SK-N-MC (cell line): ENCODE measurements around the gene PEAK1.
A peak's percentile ranks its signal among the peaks of the same experiment; 100 is the strongest.

Source experiments
- DNase-seq: peaks from one replicate; pipeline ENCODE4 v3.0.0-alpha.2; 2011; ENCODE audit warnings: low read depth, low spot score
- H3K27ac ChIP-seq: fragments of 200-600 bp; sonication (generic); 2 replicates; pipeline ENCODE4 v1.5.1; 2016; ENCODE audit warnings: mixed run types
- H3K36me3 ChIP-seq: fragments of 200-600 bp; sonication (generic); 2 replicates; pipeline ENCODE4 v1.6.1; 2017; ENCODE audit warnings: antibody characterized with exemption, low read length, mixed read lengths; ENCODE audit not compliant: insufficient read depth
- H3K4me3 ChIP-seq: fragments of 200-600 bp; sonication (generic); 2 replicates; pipeline ENCODE4 v1.5.1; 2016
- H3K9ac ChIP-seq: fragments of 200-600 bp; sonication (generic); 2 replicates; pipeline ENCODE4 v1.8.0; 2017; ENCODE audit warnings: mixed run types, mixed read lengths; ENCODE audit not compliant: insufficient read length
- H3K9me3 ChIP-seq: fragments of 200-600 bp; sonication (generic); 2 replicates; pipeline ENCODE4 v1.6.1; 2017; ENCODE audit warnings: low read depth, mild to moderate bottlenecking, antibody characterized with exemption, low read length, moderate library complexity, mixed read lengths
- EZH2 ChIP-seq: fragments of 200-600 bp; sonication (generic); IDR thresholded peaks from one replicate; pipeline ENCODE4 v1.6.1; 2017; ENCODE audit warnings: antibody characterized with exemption
- FOXP2 ChIP-seq: optimal IDR thresholded peaks from 2 replicates; pipeline ENCODE3; 2011; ENCODE audit warnings: mild to moderate bottlenecking, moderate library complexity; ENCODE audit not compliant: insufficient read depth; ENCODE audit errors: extremely low read length, control extremely low read depth
- POLR2AphosphoS5 ChIP-seq: IDR thresholded peaks from 2 replicates; pipeline ENCODE4 v1.6.1; 2012; ENCODE audit warnings: mild to moderate bottlenecking, low read depth, low read length, borderline replicate concordance

PEAK1 gene

GRCh38 chr15:77371850-77372563, 47.9 kb downstream of the PEAK1 start:
- Histone ChIP-seq H3K9me3 (no peaks in the 10 kb centered on the region), H3K27ac (no peak overlapping the region), H3K4me3 (no peak overlapping the region), H3K9ac (no peak overlapping the region), H3K36me3 (no peaks in the 10 kb centered on the region)
- TF ChIP-seq POLR2AphosphoS5 (no peak), FOXP2 (no peak), EZH2 (no peak)
- DNase-seq = no peak

- H3K27ac ChIP-seq = no peak overlapping the region
- H3K36me3 ChIP-seq = no peaks in the 10 kb centered on the region
- no peak overlapping the region for H3K9ac ChIP-seq
- TF ChIP-seq FOXP2 (no peak), EZH2 (no peak), POLR2AphosphoS5 (no peak)
- no peaks in the 10 kb centered on the region for H3K9me3 ChIP-seq
- no peak for DNase-seq
- no peak overlapping the region for H3K4me3 ChIP-seq
Measured at GRCh38 chr15:77370580-77370979, 49.3 kb downstream of the PEAK1 start.

- Histone ChIP-seq H3K9me3 (no peaks in the 10 kb centered on the region), H3K27ac (no peak overlapping the region), H3K9ac (no peak overlapping the region), H3K36me3 (no peaks in the 10 kb centered on the region), H3K4me3 (no peak overlapping the region)
- no peak for DNase-seq
- TF ChIP-seq EZH2 (no peak), POLR2AphosphoS5 (no peak), FOXP2 (no peak)
Measured at GRCh38 chr15:77369168-77369567, 50.7 kb downstream of the PEAK1 start.

GRCh38 chr15:77367631-77368030, 52.3 kb downstream of the PEAK1 start:
- no peaks in the 10 kb centered on the region for H3K36me3 ChIP-seq
- no peak overlapping the region for H3K27ac ChIP-seq
- H3K9me3 ChIP-seq = no peaks in the 10 kb centered on the region
- TF ChIP-seq EZH2 = no peak
- no peak for TF ChIP-seq POLR2AphosphoS5
- no peak for TF ChIP-seq FOXP2
- no peak overlapping the region for H3K4me3 ChIP-seq
- DNase-seq = no peak
- no peak overlapping the region for H3K9ac ChIP-seq

- Histone ChIP-seq H3K9me3 (no peaks in the 10 kb centered on the region), H3K36me3 (no peaks in the 10 kb centered on the region), H3K27ac (no peak overlapping the region), H3K9ac (no peak overlapping the region), H3K4me3 (no peak overlapping the region)
- TF ChIP-seq FOXP2 = no peak
- no peak for TF ChIP-seq POLR2AphosphoS5
- no peak for TF ChIP-seq EZH2
- DNase-seq = no peak
Measured at GRCh38 chr15:77361456-77361855, 58.4 kb downstream of the PEAK1 start.

GRCh38 chr15:77358545-77359240, 61.2 kb downstream of the PEAK1 start:
- H3K27ac ChIP-seq = no peak overlapping the region
- DNase-seq = no peak
- H3K36me3 ChIP-seq = no peaks in the 10 kb centered on the region
- H3K9ac ChIP-seq = no peak overlapping the region
- no peak for TF ChIP-seq EZH2
- TF ChIP-seq FOXP2 = no peak
- no peak for TF ChIP-seq POLR2AphosphoS5
- no peaks in the 10 kb centered on the region for H3K9me3 ChIP-seq
- H3K4me3 ChIP-seq = no peak overlapping the region

GRCh38 chr15:77356305-77356704, 63.6 kb downstream of the PEAK1 start:
- Histone ChIP-seq H3K9ac (no peak overlapping the region), H3K9me3 (no peaks in the 10 kb centered on the region), H3K4me3 (no peak overlapping the region), H3K27ac (0 out of 2 replicates have a peak overlapping the region, but pooled peaks have one; percentile 3), H3K36me3 (no peaks in the 10 kb centered on the region)
- no peak for DNase-seq
- TF ChIP-seq POLR2AphosphoS5 = no peak

- Histone ChIP-seq H3K9me3 (no peaks in the 10 kb centered on the region), H3K4me3 (no peak overlapping the region), H3K9ac (no peak overlapping the region), H3K36me3 (no peaks in the 10 kb centered on the region), H3K27ac (no peak overlapping the region)
- TF ChIP-seq EZH2 (no peak), POLR2AphosphoS5 (no peak), FOXP2 (no peak)
- DNase-seq = no peak
Measured at GRCh38 chr15:77355321-77355720, 64.6 kb downstream of the PEAK1 start.

- no peak overlapping the region for H3K4me3 ChIP-seq
- no peak for TF ChIP-seq EZH2
- TF ChIP-seq POLR2AphosphoS5 = no peak
- no peak for TF ChIP-seq FOXP2
- H3K36me3 ChIP-seq = no peaks in the 10 kb centered on the region
- H3K9ac ChIP-seq = no peak overlapping the region
- H3K27ac ChIP-seq = no peak overlapping the region
- no peak for DNase-seq
- no peaks in the 10 kb centered on the region for H3K9me3 ChIP-seq
Measured at GRCh38 chr15:77354063-77354462, 65.8 kb downstream of the PEAK1 start.
